ENCODE data around the gene KRT38.

GRCh38 chr17:41428591-41429291 lies 12.0 kb downstream of the KRT38 start:
- TF ChIP-seq, protein P1, sequence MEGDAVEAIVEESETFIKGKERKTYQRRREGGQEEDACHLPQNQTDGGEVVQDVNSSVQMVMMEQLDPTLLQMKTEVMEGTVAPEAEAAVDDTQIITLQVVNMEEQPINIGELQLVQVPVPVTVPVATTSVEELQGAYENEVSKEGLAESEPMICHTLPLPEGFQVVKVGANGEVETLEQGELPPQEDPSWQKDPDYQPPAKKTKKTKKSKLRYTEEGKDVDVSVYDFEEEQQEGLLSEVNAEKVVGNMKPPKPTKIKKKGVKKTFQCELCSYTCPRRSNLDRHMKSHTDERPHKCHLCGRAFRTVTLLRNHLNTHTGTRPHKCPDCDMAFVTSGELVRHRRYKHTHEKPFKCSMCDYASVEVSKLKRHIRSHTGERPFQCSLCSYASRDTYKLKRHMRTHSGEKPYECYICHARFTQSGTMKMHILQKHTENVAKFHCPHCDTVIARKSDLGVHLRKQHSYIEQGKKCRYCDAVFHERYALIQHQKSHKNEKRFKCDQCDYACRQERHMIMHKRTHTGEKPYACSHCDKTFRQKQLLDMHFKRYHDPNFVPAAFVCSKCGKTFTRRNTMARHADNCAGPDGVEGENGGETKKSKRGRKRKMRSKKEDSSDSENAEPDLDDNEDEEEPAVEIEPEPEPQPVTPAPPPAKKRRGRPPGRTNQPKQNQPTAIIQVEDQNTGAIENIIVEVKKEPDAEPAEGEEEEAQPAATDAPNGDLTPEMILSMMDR (IDR thresholded peaks at IDR 0.05): no peak
- no peak for TF ChIP-seq POLR2A (IDR thresholded peaks at IDR 0.05)
